ENCODE measurements around the gene SCO1.
A peak's percentile ranks its signal among the peaks of the same experiment; 100 is the strongest.
"Not testable (repeated sequence)": the region's sequence is repeated elsewhere in the genome, so short reads cannot be mapped to it uniquely, and the experiment has no call there.

The SCO1 gene

DNA sequence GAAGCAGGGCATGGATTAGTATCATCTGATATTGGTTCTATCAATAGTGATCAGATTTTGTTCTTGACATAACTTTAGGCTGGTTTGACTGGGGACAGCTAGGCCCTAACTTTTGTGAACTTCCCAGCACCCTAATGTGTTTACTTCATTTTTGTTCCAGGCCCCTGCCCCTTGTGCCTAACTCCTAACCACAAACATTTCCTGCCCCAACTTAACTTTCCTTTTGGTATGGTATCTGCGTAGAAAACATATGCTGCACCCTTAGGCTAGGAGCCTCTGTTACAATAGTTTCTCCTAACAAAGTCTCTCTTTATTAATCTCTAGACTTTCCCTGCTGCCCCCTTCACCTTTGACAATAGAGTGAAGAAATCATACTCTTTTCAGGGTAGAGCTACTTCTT, 2.5 kb upstream of the SCO1 start:
- TF ChIP-seq, protein P1, sequence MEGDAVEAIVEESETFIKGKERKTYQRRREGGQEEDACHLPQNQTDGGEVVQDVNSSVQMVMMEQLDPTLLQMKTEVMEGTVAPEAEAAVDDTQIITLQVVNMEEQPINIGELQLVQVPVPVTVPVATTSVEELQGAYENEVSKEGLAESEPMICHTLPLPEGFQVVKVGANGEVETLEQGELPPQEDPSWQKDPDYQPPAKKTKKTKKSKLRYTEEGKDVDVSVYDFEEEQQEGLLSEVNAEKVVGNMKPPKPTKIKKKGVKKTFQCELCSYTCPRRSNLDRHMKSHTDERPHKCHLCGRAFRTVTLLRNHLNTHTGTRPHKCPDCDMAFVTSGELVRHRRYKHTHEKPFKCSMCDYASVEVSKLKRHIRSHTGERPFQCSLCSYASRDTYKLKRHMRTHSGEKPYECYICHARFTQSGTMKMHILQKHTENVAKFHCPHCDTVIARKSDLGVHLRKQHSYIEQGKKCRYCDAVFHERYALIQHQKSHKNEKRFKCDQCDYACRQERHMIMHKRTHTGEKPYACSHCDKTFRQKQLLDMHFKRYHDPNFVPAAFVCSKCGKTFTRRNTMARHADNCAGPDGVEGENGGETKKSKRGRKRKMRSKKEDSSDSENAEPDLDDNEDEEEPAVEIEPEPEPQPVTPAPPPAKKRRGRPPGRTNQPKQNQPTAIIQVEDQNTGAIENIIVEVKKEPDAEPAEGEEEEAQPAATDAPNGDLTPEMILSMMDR (IDR thresholded peaks at IDR 0.05; ENCODE audit: low read depth, low read length): no peak
- DNase-seq (ENCODE audit: extremely low read depth, low read depth): no peak

GRCh38 chr17:10698096-10698818, 924 bp upstream of the SCO1 start:
- TF ChIP-seq, protein P1 (IDR thresholded peaks at IDR 0.05; ENCODE audit: low read depth, low read length): no peak
- DNase-seq (ENCODE audit: extremely low read depth, low read depth): no peak

- not testable (repeated sequence) for DNase-seq (ENCODE audit: extremely low read depth, low read depth)
These were observed 1.4 kb downstream of the SCO1 start for GRCh38 chr17:10695875-10696407.

DNA sequence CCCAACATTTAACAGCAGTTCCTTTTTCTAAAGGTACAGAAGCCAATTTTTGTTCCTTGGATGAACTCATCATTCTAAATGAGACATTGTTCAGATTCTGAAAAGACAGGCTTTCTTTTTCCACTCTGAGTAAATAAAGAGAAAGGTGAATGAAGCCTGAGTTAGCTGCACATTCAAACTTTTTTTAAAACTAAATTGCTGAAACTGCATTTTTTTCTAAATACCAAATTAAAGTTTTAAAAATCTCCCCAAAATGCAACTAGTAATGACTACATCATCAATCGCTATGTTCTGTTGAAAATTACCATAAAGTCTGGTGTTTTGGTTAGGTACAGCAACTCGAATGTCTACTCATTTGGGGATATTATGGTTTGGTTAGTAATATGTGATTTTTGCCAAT, 9.8 kb downstream of the SCO1 start:
- TF ChIP-seq, protein P1 (IDR thresholded peaks at IDR 0.05; ENCODE audit: low read depth, low read length): no peak
- no peak for DNase-seq (ENCODE audit: extremely low read depth, low read depth)

DNA sequence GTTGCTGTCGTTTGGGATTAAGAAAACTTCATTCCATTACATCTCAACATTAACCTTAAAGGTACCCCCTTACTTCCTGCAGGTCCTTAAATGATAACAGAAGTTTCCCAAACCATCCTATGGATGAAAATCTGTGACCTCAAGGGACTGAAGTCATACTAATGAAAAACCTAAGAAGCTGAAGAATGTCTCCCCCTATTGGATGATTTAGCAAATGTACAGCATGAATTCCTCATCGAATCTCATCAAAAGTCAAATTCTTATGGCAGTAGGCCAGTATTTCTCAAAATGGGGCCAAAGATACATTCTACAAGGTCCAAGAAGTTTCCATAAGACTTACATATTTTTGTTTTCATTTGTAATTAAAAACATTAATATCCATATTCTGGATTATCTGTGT, 13.5 kb downstream of the SCO1 start:
- DNase-seq (ENCODE audit: extremely low read depth, low read depth): no peak
- TF ChIP-seq, protein P1 (IDR thresholded peaks at IDR 0.05; ENCODE audit: low read depth, low read length): peak; percentile 36

DNA sequence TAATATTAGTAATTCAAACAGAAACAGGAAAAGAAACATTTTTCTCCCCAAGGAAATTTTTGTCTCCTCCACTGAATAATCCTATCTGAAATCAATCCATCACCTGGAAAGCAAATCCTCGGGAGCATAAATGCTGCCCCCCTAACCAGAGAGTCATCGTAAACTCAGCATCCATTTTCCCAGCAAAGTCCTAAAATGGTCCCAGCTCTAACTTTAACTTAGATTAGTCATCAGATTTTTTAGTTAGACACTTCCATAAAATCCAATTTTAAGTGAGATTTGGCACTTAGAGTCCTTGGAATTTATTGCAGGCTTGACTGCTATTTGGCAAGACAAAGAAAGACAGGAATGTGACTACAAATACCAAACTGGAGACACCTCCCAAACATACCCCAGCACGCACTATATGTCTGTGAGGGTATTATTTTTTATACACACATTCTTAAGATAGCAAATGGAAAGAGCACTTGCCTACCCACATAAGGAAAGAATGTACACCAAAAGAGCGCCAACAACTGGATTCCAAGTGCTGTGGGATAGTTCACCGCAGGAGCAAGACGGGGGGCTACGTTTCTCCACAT, 15.4 kb downstream of the SCO1 start:
- TF ChIP-seq, protein P1 (IDR thresholded peaks at IDR 0.05; ENCODE audit: low read depth, low read length): no peak
- no peak for DNase-seq (ENCODE audit: extremely low read depth, low read depth)

DNA sequence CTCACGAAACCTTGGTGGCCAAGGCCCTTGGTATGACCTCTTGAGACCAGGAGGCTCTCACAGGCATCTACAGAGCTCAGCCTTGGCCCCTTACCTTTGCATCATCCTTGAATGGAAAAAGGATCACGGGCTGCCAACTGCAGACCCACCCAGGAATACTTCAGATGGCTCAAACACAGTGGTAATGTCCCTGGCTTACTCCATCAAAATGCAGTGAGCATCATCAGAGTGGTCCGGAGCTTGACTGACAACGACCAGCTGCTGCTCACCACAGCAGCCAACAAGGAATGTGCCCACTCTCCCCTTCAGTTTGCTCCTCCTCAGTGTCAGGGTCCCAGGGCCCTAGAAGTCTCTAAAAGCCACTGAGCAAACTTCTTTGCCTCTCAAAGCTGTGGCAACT, 22.6 kb downstream of the SCO1 start:
- no peak for DNase-seq (ENCODE audit: extremely low read depth, low read depth)
- TF ChIP-seq, protein P1 (IDR thresholded peaks at IDR 0.05; ENCODE audit: low read depth, low read length): no peak

Measured in AG09319 (cell line).